HG03457 (cell line): ENCODE results near the gene PPP2R1A.
"Not testable (repeated sequence)": the region's sequence is repeated elsewhere in the genome, so short reads cannot be mapped to it uniquely, and the experiment has no call there.

Experiments
- ATAC-seq: cut with Tn5 transposase; IDR thresholded peaks from one replicate; pipeline ENCODE4 v1.9.1; 2021; ENCODE audit warnings: moderate number of reproducible peaks; ENCODE audit not compliant: unreplicated experiment

Gene PPP2R1A

GRCh38 chr19:52237771-52238400 lies 48.0 kb downstream of the PPP2R1A start:
- no peak for ATAC-seq

GRCh38 chr19:52244021-52244420 lies 54.2 kb downstream of the PPP2R1A start:
- ATAC-seq, result no peak

- no peak for ATAC-seq
Observed at GRCh38 chr19:52248241-52248640, 58.4 kb downstream of the PPP2R1A start.

GRCh38 chr19:52258426-52258825 lies 68.6 kb downstream of the PPP2R1A start:
- no peak for ATAC-seq

DNA sequence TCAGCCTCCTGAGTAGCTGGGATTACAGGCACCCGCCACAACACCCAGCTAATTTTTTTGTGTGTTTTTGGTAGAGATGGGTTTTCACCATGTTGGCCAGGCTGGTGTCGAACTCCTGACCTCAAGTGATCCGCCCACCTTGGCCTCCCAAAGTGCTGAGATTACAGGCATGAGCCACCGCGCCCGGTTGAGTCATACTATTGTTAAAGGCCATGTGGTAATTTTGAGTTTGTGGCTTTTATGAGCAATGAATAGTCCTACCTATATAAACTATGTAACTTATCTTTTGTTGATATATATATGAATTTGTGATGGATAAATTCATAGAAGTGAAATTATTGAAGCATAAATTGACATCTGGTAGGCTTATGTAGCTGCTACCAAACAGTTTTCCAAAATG lies 75.7 kb downstream of the PPP2R1A start:
- not testable (repeated sequence) for ATAC-seq

DNA sequence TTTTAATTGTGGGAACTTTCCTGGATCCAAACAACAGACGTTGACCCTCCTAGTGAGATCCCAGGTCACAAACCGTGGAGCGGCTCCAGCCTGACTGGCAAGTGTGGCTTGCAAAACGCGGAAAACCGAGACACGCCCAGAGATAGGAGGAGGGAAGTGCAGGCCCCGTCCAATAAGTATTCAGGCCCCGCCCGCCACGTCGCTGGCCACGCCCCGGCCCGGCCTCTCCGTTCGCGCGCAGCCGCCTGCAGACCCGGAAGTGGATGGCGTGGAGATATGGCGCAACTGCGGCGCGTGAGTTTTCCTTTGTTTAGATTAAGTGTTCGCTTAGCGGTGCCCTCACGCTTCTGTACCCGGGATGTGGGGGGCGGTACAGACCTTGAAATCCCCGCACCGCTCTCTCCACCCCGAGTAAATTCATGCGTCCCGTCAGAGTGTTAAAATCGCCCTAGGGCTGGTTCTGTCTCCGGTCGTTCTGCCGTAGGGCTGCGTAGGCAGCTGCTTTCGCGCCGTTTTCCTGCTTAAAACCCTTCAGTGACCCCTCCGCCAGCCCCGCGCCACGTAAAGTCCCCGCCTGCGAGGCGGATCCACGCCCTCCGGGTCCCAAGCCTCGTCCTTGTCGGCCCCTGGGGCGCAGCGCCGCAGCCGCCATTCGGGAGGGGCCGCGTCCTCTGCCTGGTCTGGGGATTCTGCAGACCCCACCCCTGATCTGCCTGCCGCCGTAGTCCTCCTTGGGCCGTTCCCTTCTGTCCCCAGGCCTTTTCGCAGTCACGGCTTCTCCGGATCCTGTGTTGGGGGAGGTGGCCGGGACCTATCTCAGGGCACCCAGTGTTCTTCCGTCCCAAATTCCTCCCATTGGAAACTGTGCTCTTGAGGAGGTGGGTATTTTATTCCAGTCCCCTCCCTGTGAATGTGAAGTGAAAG lies 79.7 kb downstream of the PPP2R1A start, which contains the start of gene ZNF766:
TSS of gene ZNF766 (plus strand) at position 250 of the 924 bp plus-strand sequence. CDS start at position 277, 27 bp downstream.
- peak; percentile 87 for ATAC-seq

DNA sequence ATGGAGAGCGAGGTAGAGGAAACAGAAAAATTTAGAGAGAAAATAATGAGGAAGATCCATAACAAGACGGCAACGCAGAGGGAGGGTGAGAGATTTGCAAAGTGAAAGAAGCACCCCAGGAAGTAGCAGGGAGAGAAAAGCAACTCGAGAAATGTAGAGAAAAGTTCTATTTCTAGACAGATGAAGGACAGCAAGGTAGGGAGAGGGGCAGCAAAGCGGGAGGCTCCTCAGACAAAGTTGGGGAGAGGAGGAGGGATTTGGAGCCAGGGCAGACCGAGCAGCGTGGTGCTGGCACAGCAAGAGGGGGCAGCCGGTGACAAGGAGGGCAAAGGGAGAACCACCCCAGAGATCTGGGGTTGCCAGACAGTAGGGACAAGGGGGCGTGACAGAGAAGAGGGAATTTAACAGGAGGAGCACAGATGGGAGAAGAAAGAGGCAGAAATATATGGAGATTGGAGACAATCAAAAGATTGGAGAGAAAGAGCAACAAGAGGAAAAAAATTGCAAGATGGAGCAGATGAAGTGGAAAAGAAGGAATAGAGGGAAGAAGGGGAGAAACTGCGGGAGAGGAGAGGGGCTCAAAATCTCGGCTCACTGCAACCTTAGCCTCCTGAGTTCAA lies 80.5 kb downstream of the PPP2R1A start:
- no peak for ATAC-seq

GRCh38 chr19:52273301-52273700 lies 83.4 kb downstream of the PPP2R1A start:
- ATAC-seq, result no peak

GRCh38 chr19:52274191-52274590 lies 84.3 kb downstream of the PPP2R1A start:
- no peak for ATAC-seq

- no peak for ATAC-seq
Observed at GRCh38 chr19:52275988-52276387, 86.1 kb downstream of the PPP2R1A start.

DNA sequence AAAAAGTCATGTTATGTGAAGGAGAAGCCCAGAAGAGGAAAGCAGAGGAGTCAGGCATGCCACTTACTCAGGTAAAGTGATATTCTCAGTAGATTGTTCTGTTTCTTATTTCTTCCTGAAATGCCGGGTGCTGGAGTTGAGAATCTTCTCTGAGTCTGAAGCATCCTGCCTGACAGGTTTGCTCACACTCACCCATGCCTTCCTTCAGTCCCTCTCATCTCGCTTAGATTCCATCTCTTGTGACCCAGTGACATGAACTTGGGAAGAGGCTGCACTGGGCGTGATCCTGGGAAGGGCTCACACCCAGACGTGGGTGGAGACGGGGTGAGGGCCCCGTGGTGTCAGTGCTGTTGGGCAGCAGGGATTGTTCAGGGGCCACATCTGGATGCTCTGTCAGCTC lies 87.6 kb downstream of the PPP2R1A start:
- ATAC-seq, result no peak
